ENCODE data around the gene ATP6V0B.

Gene ATP6V0B

GRCh38 chr1:43985984-43986595 lies 11.3 kb downstream of the ATP6V0B start:
- DNase-seq (ENCODE audit: low spot score): no peak

GRCh38 chr1:43986712-43987111 lies 12.0 kb downstream of the ATP6V0B start:
- DNase-seq (ENCODE audit: low spot score): no peak

GRCh38 chr1:43987159-43987902 lies 12.6 kb downstream of the ATP6V0B start:
- no peak for DNase-seq (ENCODE audit: low spot score)

GRCh38 chr1:43990271-43991199 lies 15.8 kb downstream of the ATP6V0B start:
- no peak for DNase-seq (ENCODE audit: low spot score)

- DNase-seq (ENCODE audit: low spot score): no peak
Measured at GRCh38 chr1:43991200-43991475, 16.4 kb downstream of the ATP6V0B start.

- DNase-seq (ENCODE audit: low spot score): peak; percentile 80
Measured at GRCh38 chr1:43991476-43992231, 16.9 kb downstream of the ATP6V0B start, which contains the start of gene CCDC24. CCDC24 (plus strand) TSS chr1:43991599; CDS start chr1:43991879, 280 bp downstream.

- no peak for DNase-seq (ENCODE audit: low spot score)
Measured at GRCh38 chr1:43992232-43992995, 17.7 kb downstream of the ATP6V0B start.

GRCh38 chr1:43993206-43993914 lies 18.6 kb downstream of the ATP6V0B start:
- DNase-seq (ENCODE audit: low spot score): no peak

- no peak for DNase-seq (ENCODE audit: low spot score)
Measured at GRCh38 chr1:43994071-43994470, 19.3 kb downstream of the ATP6V0B start.

GRCh38 chr1:43994794-43995790 lies 20.3 kb downstream of the ATP6V0B start:
- peak; percentile 58 for DNase-seq (ENCODE audit: low spot score)

GRCh38 chr1:43995984-43996732 lies 21.4 kb downstream of the ATP6V0B start:
- DNase-seq (ENCODE audit: low spot score): no peak

GRCh38 chr1:43996733-43997115 lies 22.0 kb downstream of the ATP6V0B start:
- no peak for DNase-seq (ENCODE audit: low spot score)

- no peak for DNase-seq (ENCODE audit: low spot score)
Measured at GRCh38 chr1:43997295-43997999, 22.7 kb downstream of the ATP6V0B start.

GRCh38 chr1:43998000-43998378 lies 23.2 kb downstream of the ATP6V0B start:
- DNase-seq (ENCODE audit: low spot score): no peak

GRCh38 chr1:43999455-43999854 lies 24.7 kb downstream of the ATP6V0B start:
- no peak for DNase-seq (ENCODE audit: low spot score)

- no peak for DNase-seq (ENCODE audit: low spot score)
Measured at GRCh38 chr1:44000122-44000665, 25.4 kb downstream of the ATP6V0B start.

GRCh38 chr1:44002165-44002564 lies 27.4 kb downstream of the ATP6V0B start:
- no peak for DNase-seq (ENCODE audit: low spot score)
